ENCODE measurements around the gene WDTC1.

DNA sequence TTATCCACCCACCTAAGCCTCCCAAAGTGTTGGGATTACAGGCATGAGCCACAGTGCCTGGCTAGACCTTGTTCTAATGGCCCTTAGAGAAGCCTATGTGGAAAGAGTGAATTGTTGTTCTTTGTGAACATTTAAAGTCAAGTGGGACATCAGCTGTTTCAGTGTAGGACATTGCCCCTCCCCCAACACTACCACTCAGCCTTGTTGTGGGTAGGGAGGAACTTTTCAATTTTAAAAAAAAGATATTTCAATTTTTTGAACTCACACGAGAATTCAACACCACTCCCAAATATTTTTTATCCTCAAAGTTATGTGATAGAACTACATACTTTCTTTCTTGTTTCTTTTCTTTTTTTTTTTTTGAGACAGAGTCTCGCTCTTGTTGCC lies 50.8 kb downstream of the WDTC1 start:
- TF ChIP-seq, protein P1, sequence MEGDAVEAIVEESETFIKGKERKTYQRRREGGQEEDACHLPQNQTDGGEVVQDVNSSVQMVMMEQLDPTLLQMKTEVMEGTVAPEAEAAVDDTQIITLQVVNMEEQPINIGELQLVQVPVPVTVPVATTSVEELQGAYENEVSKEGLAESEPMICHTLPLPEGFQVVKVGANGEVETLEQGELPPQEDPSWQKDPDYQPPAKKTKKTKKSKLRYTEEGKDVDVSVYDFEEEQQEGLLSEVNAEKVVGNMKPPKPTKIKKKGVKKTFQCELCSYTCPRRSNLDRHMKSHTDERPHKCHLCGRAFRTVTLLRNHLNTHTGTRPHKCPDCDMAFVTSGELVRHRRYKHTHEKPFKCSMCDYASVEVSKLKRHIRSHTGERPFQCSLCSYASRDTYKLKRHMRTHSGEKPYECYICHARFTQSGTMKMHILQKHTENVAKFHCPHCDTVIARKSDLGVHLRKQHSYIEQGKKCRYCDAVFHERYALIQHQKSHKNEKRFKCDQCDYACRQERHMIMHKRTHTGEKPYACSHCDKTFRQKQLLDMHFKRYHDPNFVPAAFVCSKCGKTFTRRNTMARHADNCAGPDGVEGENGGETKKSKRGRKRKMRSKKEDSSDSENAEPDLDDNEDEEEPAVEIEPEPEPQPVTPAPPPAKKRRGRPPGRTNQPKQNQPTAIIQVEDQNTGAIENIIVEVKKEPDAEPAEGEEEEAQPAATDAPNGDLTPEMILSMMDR (IDR thresholded peaks at IDR 0.05; ENCODE audit: low read length), result no peak
- no peak for TF ChIP-seq EZH2 (optimal IDR thresholded peaks at IDR 0.05; ENCODE audit: low read depth, low read length)

Data from MM.1S (cell line).